ENCODE results near the gene ATP1A2. TPM values are rescaled to one million over a fixed set of nuclear protein-coding genes. Genes with fewer than 3 reads are reported as not detected.

ATP1A2 gene
- total and polyA plus RNA-seq, 4 donors, result 1.1 to 7.9 (median 3.1) TPM

- H3K27ac ChIP-seq (ENCODE audit: low read depth in 1 of 2, low read length in 1 of 2), result peak overlapping the region; percentile 29 to 64
- 24% methylated on average over 13 of the region's 13 CpGs for WGBS, 2 donors
- H3K4me3 ChIP-seq, result no peak overlapping the region
Observed at GRCh38 chr1:160101037-160101716, 14.4 kb upstream of the ATP1A2 start.

GRCh38 chr1:160101717-160102522 lies 13.6 kb upstream of the ATP1A2 start:
- WGBS, 2 donors, result 81 to 84% methylated on average over 9 of the region's 9 CpGs
- Histone ChIP-seq H3K4me1 (ENCODE audit: control insufficient read depth in 5 of 5, insufficient read depth in 5 of 5, low read length in 5 of 5) (peaks cover 0 to 51% (median 23%) of the 10 kb centered on the region in 5 donors), H3K9ac (ENCODE audit: insufficient read depth in 1 of 2, low read length in 2 of 2) (no peak overlapping the region), H3K36me3 (ENCODE audit: control insufficient read depth in 4 of 4, insufficient read depth in 4 of 4, low read length in 4 of 4) (no peaks in the 10 kb centered on the region), H3K9me3 (ENCODE audit: control insufficient read depth in 4 of 4, insufficient read depth in 3 of 4, low read length in 3 of 4) (no peaks in the 10 kb centered on the region), H3K27me3 (ENCODE audit: control insufficient read depth in 3 of 3, insufficient read depth in 3 of 3, low read length in 2 of 3) (no peaks in the 10 kb centered on the region), H3K27ac (ENCODE audit: low read depth in 1 of 2, low read length in 1 of 2) (no peak overlapping the region), H3K4me3 (no peak overlapping the region)
- no peak for ATAC-seq (ENCODE audit: insufficient read depth, low FRiP score)
- TF ChIP-seq, protein P1, sequence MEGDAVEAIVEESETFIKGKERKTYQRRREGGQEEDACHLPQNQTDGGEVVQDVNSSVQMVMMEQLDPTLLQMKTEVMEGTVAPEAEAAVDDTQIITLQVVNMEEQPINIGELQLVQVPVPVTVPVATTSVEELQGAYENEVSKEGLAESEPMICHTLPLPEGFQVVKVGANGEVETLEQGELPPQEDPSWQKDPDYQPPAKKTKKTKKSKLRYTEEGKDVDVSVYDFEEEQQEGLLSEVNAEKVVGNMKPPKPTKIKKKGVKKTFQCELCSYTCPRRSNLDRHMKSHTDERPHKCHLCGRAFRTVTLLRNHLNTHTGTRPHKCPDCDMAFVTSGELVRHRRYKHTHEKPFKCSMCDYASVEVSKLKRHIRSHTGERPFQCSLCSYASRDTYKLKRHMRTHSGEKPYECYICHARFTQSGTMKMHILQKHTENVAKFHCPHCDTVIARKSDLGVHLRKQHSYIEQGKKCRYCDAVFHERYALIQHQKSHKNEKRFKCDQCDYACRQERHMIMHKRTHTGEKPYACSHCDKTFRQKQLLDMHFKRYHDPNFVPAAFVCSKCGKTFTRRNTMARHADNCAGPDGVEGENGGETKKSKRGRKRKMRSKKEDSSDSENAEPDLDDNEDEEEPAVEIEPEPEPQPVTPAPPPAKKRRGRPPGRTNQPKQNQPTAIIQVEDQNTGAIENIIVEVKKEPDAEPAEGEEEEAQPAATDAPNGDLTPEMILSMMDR (IDR thresholded peaks at IDR 0.05; ENCODE audit: control extremely low read depth, extremely low read depth), result no peak
- DNase-seq, result no peak

More at GRCh38 chr1:160101037-160101716, 14.4 kb upstream of the ATP1A2 start:
- DNase-seq, result peak; percentile 84 to 89 (median 86)
- H3K9ac ChIP-seq (ENCODE audit: insufficient read depth in 1 of 2, low read length in 2 of 2), result peak overlapping the region in 1 of 2 donors; percentile 53
- peak; percentile 45 for ATAC-seq (ENCODE audit: insufficient read depth, low FRiP score)
- H3K9me3 ChIP-seq (ENCODE audit: control insufficient read depth in 4 of 4, insufficient read depth in 3 of 4, low read length in 3 of 4), result no peaks in the 10 kb centered on the region
- TF ChIP-seq, protein P1 (IDR thresholded peaks at IDR 0.05; ENCODE audit: control extremely low read depth, extremely low read depth), result peak; percentile 76
- no peaks in the 10 kb centered on the region for H3K36me3 ChIP-seq (ENCODE audit: control insufficient read depth in 4 of 4, insufficient read depth in 4 of 4, low read length in 4 of 4)
- no peaks in the 10 kb centered on the region for H3K27me3 ChIP-seq (ENCODE audit: control insufficient read depth in 3 of 3, insufficient read depth in 3 of 3, low read length in 2 of 3)
- peaks cover 0 to 58% (median 23%) of the 10 kb centered on the region in 5 donors for H3K4me1 ChIP-seq (ENCODE audit: control insufficient read depth in 5 of 5, insufficient read depth in 5 of 5, low read length in 5 of 5)

DNA sequence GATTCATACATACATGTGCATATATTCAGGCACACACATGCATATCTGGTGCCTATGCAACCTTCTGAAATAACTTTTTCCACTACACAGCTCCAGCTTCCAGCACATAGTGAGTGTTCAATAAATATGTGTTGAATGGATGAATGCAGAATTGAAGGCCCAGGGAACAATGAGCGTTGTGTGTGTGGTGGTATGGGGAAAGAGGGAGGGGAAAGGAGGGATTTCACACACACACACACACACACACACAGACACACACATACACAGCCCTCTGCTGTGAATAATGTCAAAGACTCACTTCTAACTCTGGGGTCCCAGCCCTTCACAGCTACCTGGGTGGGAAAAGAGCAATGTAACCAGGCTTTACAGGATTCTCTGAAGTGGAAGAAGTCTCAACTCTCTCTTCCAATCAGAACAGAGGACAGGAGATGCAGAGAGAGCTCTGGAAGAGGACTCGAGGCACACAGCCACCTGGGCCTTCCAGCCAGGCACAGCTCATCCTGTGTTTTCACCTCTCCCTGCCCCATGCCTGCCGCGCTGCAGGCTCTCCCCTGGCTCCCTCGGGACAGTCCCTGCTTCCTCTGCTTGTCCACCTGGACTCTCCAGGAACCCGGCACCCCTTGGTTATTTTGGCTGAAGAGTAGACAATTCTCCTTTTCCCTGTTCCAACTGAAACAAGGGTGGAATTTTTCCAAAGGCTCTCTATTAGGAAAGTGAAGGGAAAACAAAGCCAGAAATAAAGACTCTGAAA lies 11.7 kb upstream of the ATP1A2 start:
- ATAC-seq (ENCODE audit: insufficient read depth, low FRiP score) (no peak), DNase-seq (no peak)
- H3K36me3 ChIP-seq (ENCODE audit: control insufficient read depth in 4 of 4, insufficient read depth in 4 of 4, low read length in 4 of 4), result no peaks in the 10 kb centered on the region
- H3K4me1 ChIP-seq (ENCODE audit: control insufficient read depth in 5 of 5, insufficient read depth in 5 of 5, low read length in 5 of 5), result peaks cover 0 to 41% (median 19%) of the 10 kb centered on the region in 5 donors
- peak overlapping the region in 1 of 2 donors; percentile 21 for H3K9ac ChIP-seq (ENCODE audit: insufficient read depth in 1 of 2, low read length in 2 of 2)
- no peaks in the 10 kb centered on the region for H3K27me3 ChIP-seq (ENCODE audit: control insufficient read depth in 3 of 3, insufficient read depth in 3 of 3, low read length in 2 of 3)
- H3K27ac ChIP-seq (ENCODE audit: low read depth in 1 of 2, low read length in 1 of 2), result no peak overlapping the region
- no peaks in the 10 kb centered on the region for H3K9me3 ChIP-seq (ENCODE audit: control insufficient read depth in 4 of 4, insufficient read depth in 3 of 4, low read length in 3 of 4)
- TF ChIP-seq, protein P1 (IDR thresholded peaks at IDR 0.05; ENCODE audit: control extremely low read depth, extremely low read depth), result no peak
- H3K4me3 ChIP-seq, result no peak overlapping the region
- WGBS, 2 donors, result 68 to 87% methylated on average over 6 of the region's 6 CpGs

Measured in lung (tissue), 12 donors.